ENCODE data around the gene FAM13B.

FAM13B gene

DNA sequence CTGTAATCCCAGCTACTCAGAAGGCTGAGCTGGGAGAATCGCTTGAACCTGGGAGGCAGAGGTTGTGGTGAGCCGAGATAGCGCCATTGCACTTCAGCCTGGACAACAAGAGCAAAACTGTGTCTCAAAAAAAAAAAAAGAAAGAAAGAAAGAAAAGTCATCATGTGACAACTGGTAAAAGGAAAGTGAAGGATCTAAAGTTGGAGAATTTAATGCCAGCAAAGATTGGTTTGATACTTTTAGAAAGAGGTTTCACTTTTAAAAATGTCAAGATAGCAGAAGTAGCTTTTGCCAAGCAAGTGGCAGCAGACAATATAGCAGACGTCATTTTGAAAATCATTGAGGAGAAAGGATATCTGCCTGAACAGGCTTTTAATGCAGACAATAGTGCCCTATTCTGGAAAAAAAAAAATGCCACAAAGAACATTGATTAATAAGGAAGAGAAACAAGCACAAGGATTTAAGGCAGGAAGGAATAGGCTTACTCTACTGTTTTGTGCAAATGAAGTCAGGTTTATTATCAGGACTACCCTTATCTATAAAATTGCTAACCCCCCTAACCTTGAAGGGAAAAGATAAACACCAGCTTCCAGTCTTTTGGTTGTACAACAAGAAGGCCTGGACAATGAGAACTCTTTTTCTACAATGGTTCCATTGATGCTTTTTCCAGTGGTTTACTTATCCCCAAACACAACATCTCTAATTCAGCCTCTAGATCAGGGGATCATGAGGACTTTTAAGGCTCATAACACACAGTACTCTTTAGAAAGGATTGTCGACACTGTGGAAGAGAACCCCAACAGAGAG lies 131.7 kb downstream of the FAM13B start:
- in situ Hi-C loops (cut with HindIII; ENCODE audit: low sequenced_read_pairs): no loop called here

DNA sequence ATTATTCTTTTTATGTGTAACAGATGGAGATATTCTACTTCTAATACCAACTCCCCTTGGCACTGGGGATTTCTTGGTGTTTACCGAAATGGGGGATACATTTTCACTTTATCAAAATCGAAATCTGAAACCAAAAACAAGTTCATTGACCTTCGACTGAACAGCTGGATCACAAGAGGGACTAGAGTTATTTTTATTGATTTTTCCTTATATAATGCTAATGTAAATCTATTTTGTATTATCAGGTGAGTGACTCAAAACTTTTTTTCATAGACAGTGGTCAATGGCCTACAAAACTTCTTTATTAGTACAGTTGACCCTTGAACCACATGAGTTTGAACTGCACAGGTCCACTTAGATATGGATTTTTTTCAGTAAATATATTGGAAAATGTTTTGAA lies 133.4 kb downstream of the FAM13B start:
- in situ Hi-C loops (cut with HindIII; ENCODE audit: low sequenced_read_pairs): no loop called here

DNA sequence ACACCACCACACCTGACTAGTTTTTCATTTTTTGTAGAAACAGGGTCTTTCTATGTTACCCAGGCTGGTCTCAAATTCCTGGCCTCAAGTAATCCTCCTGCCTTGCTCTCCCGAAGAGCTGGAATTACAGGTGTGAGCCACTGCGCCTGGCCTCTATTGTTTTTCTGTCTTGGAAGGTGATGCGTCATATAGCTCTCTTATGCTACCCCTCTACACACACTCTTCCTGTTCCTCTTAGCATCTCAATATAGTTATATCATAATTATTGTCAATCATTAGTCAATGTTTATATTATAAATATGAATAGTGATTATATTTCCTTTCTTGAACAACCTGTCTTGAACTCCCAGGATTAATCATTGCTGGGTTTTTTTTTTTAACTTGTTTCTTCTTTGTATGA lies 136.3 kb downstream of the FAM13B start:
- in situ Hi-C loops (cut with HindIII; ENCODE audit: low sequenced_read_pairs): no loop called here

DNA sequence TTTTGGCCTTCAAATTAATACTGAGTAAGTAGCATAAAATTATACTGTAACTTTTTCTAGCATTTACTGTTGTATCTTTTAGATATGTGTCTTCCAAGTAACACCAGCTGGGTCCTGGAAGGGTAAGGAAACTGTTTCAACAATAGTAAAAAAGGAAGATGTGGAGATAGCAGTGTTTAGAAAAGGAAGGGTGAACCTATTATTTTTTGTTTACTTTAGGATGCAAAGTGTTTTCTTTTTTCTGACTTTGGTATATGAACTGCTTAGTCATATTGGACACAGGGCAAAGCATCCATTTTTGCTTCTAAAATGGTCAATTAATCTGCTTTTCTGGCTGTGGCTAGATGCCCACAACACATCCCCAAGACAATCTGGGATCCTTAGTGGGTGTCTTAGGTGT lies 138.3 kb downstream of the FAM13B start:
- in situ Hi-C loops (cut with HindIII; ENCODE audit: low sequenced_read_pairs): no loop called here

DNA sequence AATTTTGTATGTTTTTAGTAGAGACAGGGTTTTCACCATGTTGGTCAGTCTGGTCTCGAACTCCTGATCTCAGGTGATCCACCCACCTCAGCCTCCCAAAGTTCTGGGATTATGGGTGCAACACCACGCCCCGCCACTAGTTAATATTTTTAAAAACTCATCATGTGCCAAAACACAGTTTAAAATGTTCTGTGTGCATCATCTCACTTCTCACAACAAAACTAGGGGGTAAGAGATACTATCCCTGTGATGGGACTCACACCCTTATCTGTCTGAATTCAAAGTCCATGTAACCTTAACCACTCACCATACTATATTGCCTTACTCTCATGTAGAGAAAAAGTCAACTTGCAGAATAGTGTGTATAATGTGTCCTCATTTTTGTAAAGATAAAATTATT lies 141.0 kb downstream of the FAM13B start:
- in situ Hi-C loops (cut with HindIII; ENCODE audit: low sequenced_read_pairs): no loop called here

DNA sequence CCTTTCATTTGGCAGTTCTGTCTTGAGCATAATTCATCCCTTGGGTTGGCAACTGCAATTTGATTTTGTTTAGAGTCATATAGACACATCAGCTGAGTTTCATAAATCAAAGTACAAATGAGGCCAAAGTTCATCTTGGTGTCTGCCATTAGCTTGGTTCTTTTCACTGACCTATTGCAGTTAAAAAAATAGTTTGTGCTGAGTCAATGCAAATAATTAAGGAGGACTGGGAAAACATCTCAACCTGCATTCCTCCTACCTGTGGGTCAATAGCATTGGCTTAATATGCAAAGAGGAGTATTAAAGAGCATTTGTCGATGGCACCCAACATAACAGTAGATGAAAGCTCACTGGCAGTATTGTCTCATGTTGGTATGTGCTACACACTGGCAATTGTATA lies 142.0 kb downstream of the FAM13B start:
- in situ Hi-C loops (cut with HindIII; ENCODE audit: low sequenced_read_pairs): no loop called here

DNA sequence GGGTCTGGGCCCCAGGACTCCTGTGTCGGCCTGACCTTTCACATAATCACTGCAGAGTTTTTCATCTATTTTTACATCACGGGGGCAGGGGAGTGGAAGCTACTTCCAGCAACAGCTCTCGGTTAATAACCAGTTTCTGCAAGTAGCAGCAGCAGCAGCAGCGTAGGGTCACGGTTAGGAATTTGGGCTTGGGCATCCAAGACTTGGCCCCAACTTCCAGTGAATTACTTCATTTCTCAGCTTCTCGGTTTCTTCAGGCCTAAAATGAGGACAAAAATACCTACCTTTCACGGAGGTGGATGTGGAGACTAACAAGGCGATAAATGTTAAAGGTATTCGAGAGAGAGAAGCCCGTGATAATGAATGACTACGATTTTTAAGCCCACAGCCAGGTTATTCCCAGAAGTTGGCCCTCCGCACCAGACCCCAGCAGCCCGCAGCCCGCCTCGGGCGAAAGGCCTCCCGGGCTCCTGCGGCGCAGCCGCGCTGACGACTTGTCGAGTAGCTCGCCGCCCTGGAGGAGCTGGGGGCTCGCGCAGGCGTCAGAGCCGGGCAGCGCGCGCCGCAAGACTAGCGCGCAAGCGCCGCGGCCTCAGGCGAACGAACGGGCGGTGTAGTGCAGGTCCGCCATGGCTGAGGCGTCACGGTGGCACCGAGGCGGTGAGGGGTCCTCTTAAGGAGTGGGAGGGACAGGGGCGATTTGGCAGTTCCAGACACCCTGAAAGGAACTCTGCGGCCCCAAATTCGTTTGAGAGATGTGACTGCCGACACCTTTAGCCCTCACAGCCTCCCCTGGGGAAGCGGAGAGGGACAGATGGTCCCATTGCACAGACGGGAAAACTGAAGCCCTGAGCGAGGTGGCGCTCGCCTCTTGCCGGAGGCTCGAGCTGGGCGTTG lies 143.8 kb downstream of the FAM13B start, which contains the start of gene PKD2L2:
Gene PKD2L2 (plus strand): TSS at position 595 of the 897 bp plus-strand sequence. CDS start 35 bp downstream, at position 630.
- in situ Hi-C loops (cut with HindIII; ENCODE audit: low sequenced_read_pairs): no loop called here

DNA sequence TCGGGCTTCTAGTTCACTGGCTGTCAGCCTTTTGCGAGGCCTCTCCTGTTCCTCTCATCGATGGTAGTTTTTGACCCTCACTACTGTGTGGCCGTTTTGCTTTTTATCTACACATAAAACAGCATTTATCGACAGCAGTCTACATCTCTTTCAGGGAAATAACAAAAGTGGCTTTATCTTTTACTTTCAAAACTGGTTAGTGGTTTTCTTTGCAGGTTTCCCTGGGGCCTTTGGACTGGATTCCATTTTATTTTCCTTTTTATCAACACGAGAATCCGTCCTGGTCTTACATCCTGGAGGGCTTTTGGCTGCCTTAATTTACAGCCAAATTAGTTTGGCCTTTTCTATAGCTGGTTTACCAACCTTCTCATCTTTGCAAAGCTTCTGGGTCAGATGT lies 144.4 kb downstream of the FAM13B start:
- in situ Hi-C loops (cut with HindIII; ENCODE audit: low sequenced_read_pairs): no loop called here

Data from DLD1 (cell line).